Embryonic facial prominence (tissue), 1 donor: ENCODE results near the gene SHC1.

Experiments
- DNase-seq: peaks from one replicate; pipeline ENCODE4 v3.0.0-alpha.2; 2016; ENCODE audit errors: extremely low spot score

The SHC1 gene

DNA sequence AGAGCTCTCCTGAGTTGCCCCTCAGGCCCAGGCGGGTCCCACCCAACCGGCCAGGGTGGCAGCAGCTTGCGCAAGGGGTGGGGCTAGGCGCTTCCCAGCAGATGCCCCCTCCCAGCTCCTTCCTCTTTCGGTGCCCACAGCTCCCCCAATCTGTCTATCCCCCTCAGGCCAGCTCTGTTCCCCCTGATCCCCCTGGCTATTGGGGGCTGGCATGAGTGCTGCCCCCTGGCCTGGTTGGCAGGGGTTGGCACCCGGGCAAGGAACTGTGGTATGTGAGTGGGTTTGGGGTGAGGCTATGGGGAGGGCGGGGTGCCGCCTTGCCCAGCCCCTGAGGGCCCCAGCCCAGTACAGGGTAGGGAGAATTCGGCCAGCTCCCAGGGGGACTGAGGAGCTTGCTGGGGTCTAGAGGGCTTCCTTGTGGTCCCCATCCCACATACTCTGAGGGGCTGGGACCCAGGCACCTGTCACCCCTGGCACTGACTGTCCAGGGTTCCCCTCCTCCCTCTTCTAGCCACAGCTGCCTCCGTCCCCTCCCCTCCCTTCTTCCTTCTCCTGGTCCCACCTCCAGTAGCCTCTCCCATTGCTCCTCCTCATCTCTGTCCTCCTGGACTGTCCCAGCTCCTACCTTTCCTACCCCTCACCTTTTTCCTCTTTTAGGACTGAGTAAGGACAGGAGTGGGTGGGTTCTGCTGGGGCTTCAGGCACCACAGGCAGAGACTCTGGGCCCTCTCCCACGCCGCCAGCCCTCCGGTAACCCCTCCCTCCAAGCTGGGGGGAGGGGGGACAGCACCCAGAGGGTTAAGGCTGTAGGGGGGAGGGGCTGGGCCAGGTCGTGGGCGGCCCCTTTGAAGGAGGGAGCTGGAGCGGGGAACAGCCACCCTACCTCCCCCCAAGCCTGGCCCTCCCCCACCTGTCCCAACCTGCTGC, 37.7 kb upstream of the SHC1 start:
- DNase-seq = no peak

DNA sequence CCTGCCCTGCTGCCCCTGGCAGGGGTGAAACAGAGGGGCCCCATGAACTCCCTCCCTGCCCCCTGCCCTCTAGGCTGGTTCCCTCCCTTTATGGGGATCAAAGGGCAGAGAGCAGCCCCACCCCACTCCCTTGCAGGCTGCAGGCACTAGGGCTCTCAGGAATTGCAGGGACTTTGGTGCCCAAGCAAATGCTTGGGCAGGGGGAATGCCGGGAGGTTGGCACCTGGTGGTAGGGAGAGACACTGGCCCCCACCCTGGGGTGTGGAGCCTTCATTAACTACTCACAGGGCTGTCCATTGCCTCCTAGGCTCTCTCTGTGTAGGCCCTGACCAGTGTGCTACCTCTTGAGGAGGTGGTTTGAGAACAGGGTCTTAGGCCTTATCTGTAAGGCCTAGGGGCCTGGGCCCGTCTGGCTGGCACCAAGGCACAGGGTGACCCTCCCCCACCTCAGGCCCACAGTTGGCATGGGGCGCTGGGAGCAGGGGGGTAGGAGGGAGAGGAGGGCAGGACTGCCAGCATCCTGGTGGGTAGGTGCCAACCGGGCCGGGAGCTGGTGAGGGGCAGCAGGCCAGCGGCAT, 36.8 kb upstream of the SHC1 start:
- no peak for DNase-seq

DNA sequence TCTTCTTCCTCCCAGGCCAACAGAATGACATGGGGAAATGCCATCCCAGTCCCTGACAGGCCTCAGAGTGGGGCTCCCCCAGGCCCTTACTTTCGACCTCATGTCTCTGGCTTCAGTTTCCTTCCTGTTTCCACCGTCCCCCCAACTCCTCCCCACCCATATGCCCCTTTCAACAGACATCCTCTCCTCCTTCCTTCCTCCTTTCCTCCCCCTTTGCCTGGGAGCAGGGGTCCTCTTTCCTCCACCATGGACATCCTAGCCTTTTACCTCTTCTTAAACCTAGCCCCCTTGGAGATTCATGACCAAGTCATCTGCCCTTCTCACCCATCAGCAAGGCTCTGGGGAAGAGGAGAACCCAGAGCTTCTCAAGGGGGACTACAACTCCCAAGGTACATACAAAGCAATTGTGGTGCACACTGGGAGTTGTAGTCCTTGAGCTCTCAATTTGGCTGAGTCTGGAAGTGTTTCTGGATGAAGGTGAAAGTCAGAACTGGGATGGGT, 36.1 kb upstream of the SHC1 start:
- DNase-seq = no peak

DNA sequence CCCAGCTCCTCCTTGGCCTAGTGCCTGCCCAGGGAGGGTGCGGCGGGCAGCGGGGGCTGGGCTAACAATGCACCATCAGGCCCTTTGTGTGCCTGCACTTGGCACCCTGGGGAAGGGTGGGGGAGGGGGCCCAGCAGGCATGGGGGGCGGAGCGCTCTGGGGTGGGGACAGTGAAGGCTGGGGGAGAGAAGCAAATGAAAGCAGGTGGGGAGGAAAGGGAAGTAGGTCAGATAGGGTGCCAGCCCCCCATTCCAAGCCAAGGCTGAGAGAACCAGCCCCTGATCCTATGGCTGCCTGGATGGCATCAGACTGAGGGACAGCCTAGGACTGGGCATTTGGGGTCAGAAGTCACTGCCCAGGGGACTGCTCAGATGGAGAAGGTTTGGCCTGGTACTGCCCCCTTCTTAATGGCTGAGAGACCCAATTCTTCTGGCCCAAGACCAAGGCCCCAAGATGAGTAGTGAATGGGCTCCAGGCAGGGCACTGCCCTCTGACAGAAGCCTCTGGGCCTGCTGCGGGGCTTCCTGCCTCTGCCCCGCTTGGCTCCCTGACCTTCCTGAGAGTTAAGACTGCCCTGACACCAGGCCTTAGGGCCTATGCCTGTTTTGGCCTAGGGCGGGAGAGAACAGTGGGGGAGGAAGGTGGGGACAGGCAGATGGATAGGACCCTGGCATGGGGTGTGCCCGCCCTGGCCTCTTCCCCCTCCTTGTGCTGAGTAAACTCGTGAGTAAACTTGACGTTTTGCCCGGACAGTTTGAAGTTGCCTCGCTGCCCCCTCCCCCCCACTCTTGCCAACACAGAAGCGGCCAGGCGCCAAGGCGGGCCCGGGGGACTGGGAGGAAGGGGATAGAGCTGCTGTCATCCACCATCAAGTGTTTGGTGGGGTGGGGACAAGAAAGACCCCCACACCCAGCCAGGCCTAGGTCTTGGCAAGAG, 34.8 kb upstream of the SHC1 start:
- no peak for DNase-seq

DNA sequence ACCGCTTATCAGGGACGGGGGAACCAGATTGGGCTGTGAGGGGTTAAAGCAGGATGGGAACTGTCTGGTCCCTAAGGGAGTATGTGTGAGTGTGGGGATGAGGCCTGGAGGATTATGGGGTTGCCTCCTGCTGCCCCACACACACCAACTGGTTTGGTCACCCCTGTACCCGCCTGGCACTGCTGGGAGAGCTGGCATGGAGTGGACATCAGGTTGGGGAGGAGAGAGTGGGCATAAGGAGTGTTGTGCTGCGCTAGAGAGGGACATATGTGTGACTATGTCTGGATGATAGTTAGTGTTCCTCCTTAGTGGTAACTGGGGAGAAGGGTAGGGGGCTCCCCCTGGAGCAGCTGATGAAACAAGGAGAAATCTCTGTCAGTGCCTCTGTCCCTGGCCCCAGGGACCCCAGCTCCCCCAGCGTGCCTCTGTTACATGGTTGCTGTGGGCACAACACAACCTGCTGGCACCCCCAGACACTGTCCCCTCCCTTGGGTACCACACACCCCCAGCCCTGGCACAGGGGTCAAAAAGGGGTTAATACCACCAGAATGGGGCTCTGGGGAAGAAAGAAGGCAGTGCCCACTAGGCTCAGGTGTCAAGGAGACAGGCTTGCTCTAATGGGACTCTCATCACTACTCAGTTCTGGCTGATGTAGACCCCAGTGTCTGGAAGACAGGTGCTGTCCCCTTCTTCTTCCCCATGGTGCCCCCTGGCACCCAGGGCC, 34.0 kb upstream of the SHC1 start:
- DNase-seq = no peak

DNA sequence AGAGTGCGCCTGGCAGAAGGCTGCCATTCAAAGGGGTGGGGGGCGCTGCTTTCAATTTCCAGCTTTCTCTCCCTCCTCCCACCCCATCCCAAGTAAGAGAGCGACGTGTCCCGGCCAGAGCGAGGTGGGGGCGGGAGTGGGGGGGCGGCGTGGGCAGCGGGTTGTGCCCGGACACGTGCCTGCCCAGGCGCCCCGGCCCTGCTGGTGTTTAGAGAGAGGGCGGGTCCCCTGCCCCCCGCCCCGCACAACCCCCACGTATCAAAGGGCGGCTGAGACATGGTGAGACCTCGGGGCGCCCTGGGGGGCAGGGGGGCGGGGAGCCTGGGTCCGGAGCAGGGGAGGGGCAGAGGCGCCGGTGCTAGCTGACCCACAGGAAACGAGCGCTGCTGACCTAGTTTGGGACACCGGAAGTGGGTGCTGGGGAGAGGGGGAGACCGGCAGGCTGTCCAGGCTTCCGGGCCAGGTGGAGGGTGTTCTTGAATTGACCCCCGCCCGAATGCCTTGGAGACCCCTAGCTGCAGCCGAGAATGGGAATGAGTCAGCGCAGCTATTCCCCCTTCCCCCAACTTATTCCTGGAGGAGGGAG, 33.3 kb upstream of the SHC1 start:
- no peak for DNase-seq

DNA sequence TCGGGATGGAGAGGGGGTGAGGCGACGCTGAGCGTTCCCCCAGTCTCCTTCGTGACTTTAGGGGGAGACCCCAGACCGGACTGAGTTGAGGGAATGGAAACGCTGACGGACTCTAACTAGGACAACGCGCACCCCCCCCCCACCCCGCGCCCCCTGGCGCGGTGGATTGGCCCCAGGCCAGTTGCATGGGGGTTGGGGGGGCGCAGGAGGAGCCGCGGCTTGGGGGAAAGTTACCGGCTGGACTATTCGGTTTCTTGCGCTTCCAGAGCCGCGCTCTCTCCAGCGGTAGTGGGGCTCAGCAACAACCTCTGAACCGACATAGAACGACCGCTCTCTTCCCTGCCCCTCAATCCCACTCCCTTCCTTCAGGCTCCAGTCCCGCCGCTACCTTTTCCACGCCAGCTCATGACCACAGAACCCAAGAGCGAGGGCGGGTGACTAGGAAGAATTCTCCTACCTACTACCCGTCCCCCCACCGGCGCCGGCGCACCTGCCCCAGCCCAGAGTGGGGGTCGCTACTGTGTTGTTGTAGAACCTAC, 32.7 kb upstream of the SHC1 start:
- DNase-seq = no peak

DNA sequence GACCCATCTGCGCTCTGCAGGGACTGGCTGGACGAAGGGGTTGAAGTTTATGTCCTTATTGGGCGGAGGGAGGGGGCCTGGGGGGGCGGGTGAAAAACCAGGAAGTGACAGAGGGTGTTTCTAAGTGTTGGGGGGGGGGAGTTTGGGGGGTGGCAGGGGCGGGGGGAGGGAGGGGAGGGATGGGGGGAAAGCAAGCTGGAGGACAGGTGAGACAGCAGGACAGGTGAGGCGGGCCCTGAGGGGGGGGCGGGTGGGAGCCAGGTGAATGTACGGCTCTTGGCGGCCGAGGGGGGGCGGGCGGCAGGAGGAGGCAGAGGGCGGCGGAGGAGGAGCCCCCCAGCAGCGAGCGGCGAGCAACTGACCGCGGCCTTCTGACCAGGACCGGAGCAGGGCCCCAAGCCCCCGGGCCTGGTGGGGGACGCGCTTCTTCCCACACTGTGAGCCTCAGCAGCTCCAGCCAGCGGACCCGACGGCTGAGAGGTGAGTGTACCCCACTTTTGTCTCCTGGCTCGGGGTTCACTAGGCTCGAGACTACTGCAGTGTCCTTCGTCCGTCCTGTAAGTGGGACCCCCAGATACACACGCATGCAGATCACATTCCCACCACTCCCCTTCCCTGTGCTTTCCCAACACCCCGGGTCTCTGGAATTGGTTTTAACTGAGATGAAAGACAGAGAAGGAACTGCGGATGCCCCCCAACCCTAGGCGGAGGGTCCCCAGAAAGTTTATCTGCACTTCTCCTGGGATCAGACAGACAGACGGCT, 32.1 kb upstream of the SHC1 start, which contains the start of gene ZBTB7B:
TSS of gene ZBTB7B (plus strand) at position 339 of the 763 bp plus-strand sequence. CDS start 11,859 bp downstream, outside the sequence.
- no peak for DNase-seq

DNA sequence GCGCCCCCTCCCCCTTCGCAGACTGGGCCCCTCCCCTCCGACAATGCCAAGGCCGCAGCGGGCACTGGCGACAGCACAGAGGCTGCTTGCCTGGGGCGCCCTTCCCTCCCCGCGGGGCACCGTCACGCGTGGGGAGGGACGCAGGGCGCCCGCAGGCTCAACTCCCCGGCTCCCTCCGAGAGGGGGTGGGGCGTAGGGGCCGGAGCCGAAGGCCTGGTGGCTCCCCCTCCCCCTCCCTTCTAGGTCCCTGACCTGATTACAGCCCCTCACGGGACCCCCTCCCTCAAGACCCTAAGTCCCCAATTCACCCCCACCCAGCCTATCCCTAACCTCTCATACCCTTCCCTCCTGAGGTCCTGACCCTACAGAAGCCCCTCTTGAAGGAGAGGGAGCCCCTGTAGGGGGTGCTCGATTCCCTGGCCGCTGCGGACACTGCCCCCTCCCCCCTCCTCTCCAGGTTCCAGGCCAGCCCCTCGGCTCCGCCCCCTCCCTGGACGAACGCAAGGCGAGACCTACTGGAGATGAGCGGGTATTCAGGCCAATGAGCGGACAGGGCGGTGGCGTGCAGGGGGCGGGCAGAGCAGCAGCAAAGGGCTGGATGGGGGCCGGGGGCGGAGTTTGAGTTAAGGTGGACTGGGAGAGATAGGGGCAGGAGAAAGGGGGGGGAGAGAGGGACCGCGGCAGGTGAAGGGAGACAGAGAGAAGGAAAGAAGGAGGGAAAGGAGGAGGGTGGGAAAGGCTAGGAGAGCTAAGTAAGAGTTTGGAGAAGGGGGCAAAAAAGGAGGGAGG, 31.3 kb upstream of the SHC1 start:
- DNase-seq = peak; percentile 97

DNA sequence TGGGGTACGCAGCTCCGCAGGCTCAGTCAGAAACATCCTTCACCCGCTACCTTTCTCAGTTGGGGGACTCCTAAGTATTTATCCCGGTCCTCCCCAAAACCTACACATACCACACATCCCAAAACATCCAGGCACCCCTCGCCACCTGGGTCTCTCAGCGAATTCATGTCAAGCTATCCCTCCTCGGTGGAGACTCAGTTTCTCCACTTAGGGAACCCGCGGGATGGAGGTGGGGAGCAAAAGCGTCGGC, 30.8 kb upstream of the SHC1 start:
- DNase-seq = no peak

DNA sequence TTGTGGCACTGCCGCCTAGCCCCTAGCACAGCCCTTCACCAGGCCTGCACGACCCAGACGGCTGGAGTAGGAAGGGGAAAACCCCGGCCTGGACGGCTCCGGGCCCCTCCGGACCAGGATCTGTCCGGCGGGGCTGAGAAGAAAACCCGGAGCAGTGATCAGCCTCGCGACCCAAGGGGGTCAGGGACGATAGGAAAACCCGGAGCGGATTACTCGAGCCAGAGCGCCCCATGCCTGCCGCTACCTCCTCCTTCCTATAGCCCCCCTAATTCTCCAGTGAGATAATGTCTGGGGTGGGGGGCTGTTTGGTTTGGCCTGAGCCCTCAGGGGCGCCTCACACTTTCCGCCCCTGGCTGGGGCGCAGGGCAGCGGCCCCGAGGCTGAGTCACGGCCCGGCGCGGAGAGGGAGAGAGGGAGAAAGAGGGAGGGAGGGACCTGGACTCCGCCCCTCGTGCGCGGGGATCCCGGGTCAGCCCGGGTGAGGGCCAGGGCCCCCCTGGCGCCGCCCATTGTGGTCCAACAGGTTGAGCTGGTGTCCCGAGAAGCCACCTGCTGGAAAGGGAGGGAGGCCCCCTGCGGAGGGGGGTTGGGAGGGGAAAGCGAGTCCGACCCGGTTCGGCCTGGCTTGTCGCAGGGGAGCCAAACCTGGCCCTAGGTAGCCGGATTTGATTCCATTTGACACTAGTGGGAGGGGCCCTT, 30.3 kb upstream of the SHC1 start:
- DNase-seq = peak; percentile 50

DNA sequence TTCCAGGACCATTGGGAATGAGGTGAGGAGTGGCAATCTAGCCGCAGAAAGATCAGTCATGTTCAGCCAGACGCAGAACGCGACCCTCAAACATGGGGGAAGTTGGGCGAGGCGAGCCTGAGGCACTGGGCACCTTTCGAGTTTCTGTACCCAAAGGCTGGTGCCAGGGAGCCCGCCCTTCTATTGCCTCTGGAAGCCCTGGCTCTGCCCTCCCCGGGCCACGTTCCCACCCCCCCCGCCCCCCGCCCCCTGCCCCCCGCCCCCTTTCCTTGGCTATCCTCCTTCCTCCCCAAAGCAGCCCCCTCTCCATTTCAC, 29.8 kb upstream of the SHC1 start:
- no peak for DNase-seq

DNA sequence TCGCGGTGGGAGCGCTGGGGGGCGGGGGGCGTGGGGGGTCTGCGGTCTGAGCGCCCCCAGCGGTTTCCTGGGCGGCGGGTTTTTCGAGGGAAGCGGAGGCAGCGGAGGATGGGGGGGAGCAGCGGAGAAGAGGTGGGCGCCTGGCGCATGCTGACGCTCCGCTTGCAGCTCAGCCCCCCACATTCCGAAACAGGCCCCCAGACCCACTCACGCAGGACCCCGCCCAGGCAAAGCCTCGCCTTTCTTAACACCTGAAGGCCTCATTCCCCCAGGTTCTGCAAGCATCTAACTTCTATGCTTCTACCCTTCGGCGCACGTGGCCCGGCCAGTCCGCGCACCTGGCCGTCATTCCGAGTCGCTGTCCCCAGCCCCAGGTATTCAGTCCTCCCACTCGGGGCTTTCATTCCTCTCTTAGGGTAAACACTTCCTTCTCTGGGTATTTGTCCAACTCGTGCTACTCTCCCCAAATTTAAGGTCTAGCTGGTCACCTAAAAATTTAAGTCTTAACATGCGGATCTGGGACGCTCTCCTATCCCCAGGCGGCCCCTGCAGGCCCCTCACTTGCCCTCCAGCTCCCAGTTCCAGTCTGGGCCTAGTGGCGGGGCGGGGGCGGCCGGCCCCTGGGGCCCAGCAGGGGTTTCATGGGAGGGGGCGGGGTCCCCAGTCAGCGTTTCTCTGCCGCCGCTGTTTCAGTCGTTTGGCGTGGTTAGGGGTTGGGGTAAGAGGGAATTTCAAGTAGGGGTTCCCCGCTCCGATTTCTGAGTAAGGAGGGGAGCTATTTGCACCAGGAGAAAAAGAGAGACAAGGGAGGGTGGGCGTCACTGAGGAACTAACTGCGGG, 29.2 kb upstream of the SHC1 start:
- no peak for DNase-seq

DNA sequence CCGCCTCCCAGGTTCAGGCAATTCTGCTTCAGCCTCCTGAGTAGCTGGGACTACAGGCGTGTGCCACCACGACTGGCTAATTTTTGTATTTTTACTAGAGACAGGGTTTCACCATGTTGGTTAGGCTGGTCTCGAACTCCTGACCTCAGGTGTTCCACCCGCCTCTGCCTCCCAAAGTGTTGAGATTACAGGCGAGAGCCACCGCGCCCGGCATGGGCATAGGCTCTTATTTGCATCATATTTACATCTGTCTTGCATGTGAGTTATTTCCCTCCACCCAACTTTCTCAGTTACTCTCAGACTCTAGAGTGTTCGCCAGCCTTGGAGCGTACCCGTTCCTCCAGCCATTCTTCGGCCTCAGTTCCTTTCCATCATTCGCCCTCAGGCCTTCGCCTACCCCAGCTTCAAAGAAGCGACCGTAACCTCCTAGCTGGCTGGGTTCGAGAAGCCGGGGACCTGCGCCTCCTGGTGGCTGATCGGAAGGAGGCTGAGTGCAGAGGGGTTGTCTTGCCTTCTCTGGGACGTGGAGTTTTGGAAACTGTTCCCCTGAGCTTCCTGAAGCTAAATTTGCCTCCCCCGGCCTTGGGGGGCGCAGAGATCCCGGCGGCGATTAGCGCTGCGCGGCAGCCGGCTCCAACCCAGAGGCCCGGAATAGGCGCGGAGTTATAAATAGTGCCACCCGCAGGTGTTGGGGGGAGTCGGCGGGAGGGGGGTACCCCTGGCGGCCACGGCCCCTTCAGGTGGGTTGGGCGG, 28.4 kb upstream of the SHC1 start:
- peak; percentile 76 for DNase-seq

DNA sequence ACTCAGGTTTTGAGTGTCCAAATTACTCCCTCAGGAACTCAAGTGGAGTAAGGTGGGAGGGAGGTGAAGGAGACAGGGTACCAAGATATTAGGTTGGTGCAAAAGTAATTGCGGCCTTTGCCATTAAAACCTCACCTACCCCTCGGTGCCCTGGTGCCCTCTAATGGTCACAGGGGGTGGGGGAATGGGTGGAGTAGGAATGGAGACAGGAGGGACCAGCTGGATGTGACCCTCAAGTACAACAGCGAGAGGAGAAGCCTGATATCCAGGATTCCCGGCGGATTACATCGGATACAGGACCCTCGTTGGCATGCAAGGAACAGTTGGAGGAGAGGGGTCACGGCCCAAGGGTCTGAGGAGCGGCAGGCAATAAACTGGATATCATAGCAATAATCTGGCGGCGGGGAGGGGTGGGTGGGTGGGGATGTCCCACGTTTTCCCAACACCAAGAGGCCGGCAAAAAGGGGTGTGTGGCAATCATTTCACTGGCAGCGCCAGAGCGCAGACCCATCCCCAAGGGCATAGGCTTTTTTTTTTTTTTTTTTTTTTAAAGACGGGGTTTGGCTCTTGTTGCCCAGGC, 27.7 kb upstream of the SHC1 start:
- no peak for DNase-seq

DNA sequence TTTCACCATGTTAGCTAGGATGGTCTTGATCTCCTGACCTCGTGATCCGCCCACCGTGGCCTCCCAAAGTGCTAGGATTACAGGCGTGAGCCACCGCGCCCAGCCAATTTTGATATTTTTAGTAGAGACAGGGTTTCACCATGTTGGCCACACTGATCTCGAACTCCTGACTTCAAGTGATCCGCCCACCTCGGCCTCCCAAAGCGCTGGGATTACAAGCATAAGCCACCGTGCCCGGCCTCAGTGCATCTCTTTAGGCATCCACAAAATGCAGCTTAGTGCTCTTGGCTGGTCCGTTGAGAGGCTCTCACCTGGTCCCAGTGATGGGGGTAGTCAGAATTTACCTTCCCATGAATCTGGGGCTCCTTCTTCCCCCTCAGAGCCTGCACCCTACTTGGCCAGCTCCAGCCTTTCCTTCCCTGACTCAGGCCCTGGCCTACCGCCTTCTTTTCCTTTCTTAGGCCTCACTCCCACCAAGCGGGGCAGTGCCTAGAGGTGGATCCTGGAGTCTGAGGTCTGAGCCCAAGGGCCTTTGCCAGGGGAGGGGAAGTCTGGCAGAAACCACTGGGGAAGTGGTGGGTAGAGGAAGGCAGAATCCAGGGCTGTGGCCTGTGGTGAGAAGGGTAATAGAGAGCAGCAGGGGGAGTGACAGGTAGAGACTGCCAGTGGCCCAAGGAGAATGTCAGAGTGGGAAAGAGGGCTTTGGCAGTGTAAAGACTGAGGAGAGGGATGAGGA, 26.6 kb upstream of the SHC1 start:
- no peak for DNase-seq
